Esophagus muscularis mucosa (tissue), 4 donors: ENCODE measurements around the gene CD6. TPM values are rescaled to one million over a fixed set of nuclear protein-coding genes. Genes with fewer than 3 reads are reported as not detected.

Experiments
- DNase-seq: peaks from one replicate; pipeline ENCODE4 v3.0.0-alpha.2; 2017; ENCODE audit errors: extremely low spot score
- H3K27ac ChIP-seq, 4 donors: fragments of 200-600 bp; sonication (generic); replicated peaks in 1 of 4; 1 replicate in 3 of 4; 2 replicates in 1 of 4; pipeline ENCODE4 v1.5.1; 2016 to 2019; ENCODE audit warnings: mild to moderate bottlenecking in 1 of 4
- H3K27me3 ChIP-seq, 4 donors: fragments of 200-600 bp; sonication (generic); one replicate each; pipeline versions ENCODE4 v1.5.1 to v1.6.0; 2016 to 2019
- H3K36me3 ChIP-seq, 4 donors: fragments of 200-600 bp; sonication (generic); one replicate each; pipeline ENCODE4 v1.5.1; 2016 to 2019
- H3K4me1 ChIP-seq, 4 donors: fragments of 200-600 bp; sonication (generic); one replicate each; pipeline ENCODE4 v1.5.1; 2016 to 2019
- H3K4me3 ChIP-seq, 4 donors: fragments of 200-600 bp; sonication (generic); 1 replicate in 2 of 4; 2 replicates in 2 of 4; pipeline ENCODE4 v1.5.1; 2016 to 2019; ENCODE audit warnings: mild to moderate bottlenecking in 4 of 4, moderate library complexity in 1 of 4
- H3K9me3 ChIP-seq, 4 donors: fragments of 200-600 bp; sonication (generic); 1 replicate in 3 of 4; 2 replicates in 1 of 4; pipeline ENCODE4 v1.5.1; 2016 to 2019
- CTCF ChIP-seq, 3 experiments: fragments of 200-600 bp in 2 of 3; fragments of 450-650 bp in 1 of 3; sonication (generic) in 2 of 3; IDR thresholded peaks; one replicate each; pipeline ENCODE4 v1.5.1; 2017 to 2019; ENCODE audit warnings: antibody characterized with exemption in 3 of 3, mild to moderate bottlenecking in 2 of 3, moderate library complexity in 1 of 3
- EP300 ChIP-seq: sonication (generic); formaldehyde crosslinking; IDR thresholded peaks from one replicate; pipeline ENCODE4 v1.6.1; 2017; ENCODE audit warnings: antibody characterized with exemption
- POLR2A ChIP-seq: fragments of 450-650 bp; IDR thresholded peaks from one replicate; pipeline ENCODE4 v1.6.1; 2017; ENCODE audit warnings: antibody characterized with exemption, moderate library complexity, mild to moderate bottlenecking, low read depth
- POLR2AphosphoS5 ChIP-seq, 2 donors: sonication (generic); formaldehyde crosslinking; IDR thresholded peaks; one replicate each; pipeline ENCODE4 v1.6.1; 2017; ENCODE audit warnings: antibody characterized with exemption in 2 of 2
- WGBS: methylation state at CpG from one replicate; pipeline ENCODE4 v1.1.5; 2018; 5-methylcytosine and 5-hydroxymethylcytosine counted together
- intact Hi-C: fragments of 100-400 bp; cut with DNase I; formaldehyde crosslinking; loops from one replicate; pipeline ENCODE4 v1.15.1; 2023
- total RNA-seq, 4 donors: library from RNA; depleted of rRNA; stranded (reverse); fragments of >200 nt; gene quantifications; one replicate each; pipeline versions ENCODE4 v1.1.0 to v1.2.1, GENCODE V29; 2016

Gene CD6
- total RNA-seq, 4 donors from 2014 or later, result 0.32 to 2.2 (median 1.3) TPM; not detected in 1

GRCh38 chr11:60995798-60996197 lies 24.3 kb downstream of the CD6 start:
- no peak for DNase-seq
- H3K9me3 ChIP-seq, result no peaks in the 10 kb centered on the region
- no peak overlapping the region for H3K27ac ChIP-seq
- H3K27me3 ChIP-seq, result peaks cover 0 to 10% (median 0%) of the 10 kb centered on the region in 4 donors
- no peaks in the 10 kb centered on the region for H3K36me3 ChIP-seq
- TF ChIP-seq POLR2A (no peak), POLR2AphosphoS5 (IDR thresholded peaks at IDR 0.05) (no peak), EP300 (no peak), CTCF (IDR thresholded peaks at IDR 0.05) (no peak)
- no peak overlapping the region for H3K4me3 ChIP-seq
- 63% methylated on average over 6 of the region's 7 CpGs for WGBS
- peaks cover 0 to 10% (median 1%) of the 10 kb centered on the region in 4 donors for H3K4me1 ChIP-seq
- intact Hi-C loops, result no loop called here

DNA sequence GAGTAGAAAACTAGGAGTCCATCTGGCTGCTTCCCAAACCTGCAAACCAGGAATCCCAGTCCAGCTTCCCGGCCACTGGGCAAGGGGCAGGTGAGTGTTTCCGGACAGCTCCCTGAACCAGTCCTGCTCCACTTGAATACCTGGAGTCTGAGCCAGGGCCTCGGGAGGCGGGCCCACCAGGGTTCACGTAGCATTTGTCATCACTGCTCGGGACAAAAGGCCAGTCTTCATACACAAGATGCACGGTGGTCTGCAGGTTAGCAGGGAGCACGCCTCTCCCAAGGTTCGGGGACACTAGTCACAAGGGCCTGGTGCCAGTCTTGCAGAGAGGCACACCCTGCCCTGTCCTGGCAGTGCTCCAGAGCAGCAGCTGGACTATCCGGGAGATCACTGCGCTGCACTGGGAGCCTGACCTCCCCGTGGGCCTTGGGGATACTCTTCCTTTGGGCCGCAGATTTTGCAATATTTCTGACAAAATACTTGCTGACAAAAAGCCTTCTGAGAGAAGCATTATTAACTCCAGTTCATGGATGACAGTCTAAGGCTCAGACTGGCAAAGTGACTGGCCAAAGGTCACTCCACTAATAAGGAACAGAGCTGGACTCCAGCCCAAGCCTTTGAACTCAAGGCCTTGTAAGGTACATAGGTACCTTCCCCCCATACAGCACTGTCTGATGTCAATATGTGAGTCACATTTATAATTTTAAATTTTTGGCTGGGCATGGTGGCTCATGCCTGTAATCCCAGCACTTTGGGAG lies 25.1 kb downstream of the CD6 start:
- Histone ChIP-seq H3K4me1 (peaks cover 0 to 10% (median 1%) of the 10 kb centered on the region in 4 donors), H3K27ac (no peak overlapping the region), H3K9me3 (no peaks in the 10 kb centered on the region), H3K27me3 (peaks cover 0 to 8% (median 0%) of the 10 kb centered on the region in 4 donors), H3K36me3 (no peaks in the 10 kb centered on the region), H3K4me3 (no peak overlapping the region)
- 78% methylated on average over 4 of the region's 13 CpGs for WGBS
- intact Hi-C loops, result no loop called here
- TF ChIP-seq EP300 (no peak), POLR2A (no peak), CTCF (IDR thresholded peaks at IDR 0.05) (no peak), POLR2AphosphoS5 (IDR thresholded peaks at IDR 0.05) (no peak)
- DNase-seq, result no peak

DNA sequence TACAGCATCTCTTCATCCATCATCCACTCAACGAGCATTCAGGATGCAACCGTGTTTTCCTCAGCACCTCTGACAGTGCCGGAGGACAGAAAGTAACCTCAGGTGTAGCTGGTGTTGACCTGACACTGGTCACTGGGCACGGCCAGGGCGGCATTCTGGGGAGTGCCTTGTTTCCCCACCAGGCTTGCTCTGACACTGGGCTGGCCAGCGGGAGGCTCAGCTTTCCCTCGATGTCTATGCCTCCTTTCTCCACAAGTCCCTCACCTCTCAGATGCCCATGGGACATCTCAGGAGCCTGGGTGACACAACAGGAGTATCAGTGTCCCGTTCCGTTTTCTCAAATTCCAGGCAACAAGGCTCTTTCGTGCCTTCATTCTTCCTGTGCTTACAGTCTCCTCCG lies 28.9 kb downstream of the CD6 start:
- 83% methylated on average over 11 of the region's 11 CpGs for WGBS
- H3K4me1 ChIP-seq, result peaks cover 3 to 21% (median 5%) of the 10 kb centered on the region in 4 donors
- TF ChIP-seq CTCF (IDR thresholded peaks at IDR 0.05), result no peak
- TF ChIP-seq EP300, result no peak
- no peaks in the 10 kb centered on the region for H3K36me3 ChIP-seq
- no peak overlapping the region for H3K4me3 ChIP-seq
- H3K27me3 ChIP-seq, result peaks cover 0 to 9% (median 0%) of the 10 kb centered on the region in 4 donors
- intact Hi-C loops, result no loop called here
- DNase-seq, result no peak
- no peak overlapping the region for H3K27ac ChIP-seq
- no peaks in the 10 kb centered on the region for H3K9me3 ChIP-seq

- Histone ChIP-seq H3K27ac (no peak overlapping the region), H3K4me1 (peaks cover 0 to 11% (median 5%) of the 10 kb centered on the region in 4 donors), H3K27me3 (peaks cover 0 to 12% (median 0%) of the 10 kb centered on the region in 4 donors), H3K4me3 (no peak overlapping the region), H3K36me3 (no peaks in the 10 kb centered on the region), H3K9me3 (no peaks in the 10 kb centered on the region)
- TF ChIP-seq CTCF (IDR thresholded peaks at IDR 0.05) (no peak), POLR2AphosphoS5 (IDR thresholded peaks at IDR 0.05) (no peak), EP300 (no peak), POLR2A (no peak)
- intact Hi-C loops, result no loop called here
- no peak for DNase-seq
- 95% methylated on average over 3 of the region's 3 CpGs for WGBS
These were observed 30.5 kb downstream of the CD6 start for GRCh38 chr11:61001931-61002330.

DNA sequence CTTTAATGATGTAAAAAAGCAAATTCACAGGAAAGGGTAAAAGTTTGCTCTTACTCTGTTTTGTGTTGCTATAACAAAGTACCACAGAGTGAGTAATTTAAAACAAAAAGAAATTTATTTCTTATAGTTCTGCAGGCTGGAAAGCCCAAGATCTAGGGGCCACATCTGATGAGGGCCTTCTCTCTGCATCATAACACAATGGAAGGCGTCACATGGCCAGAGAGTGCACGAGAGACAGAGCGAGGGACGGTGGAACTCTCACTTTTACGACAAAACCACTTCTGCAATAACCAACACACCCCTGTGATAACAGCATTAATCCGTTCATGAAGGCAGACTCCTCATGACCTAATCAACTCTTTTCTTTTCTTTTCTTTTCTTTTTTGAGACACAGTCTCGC lies 31.1 kb downstream of the CD6 start:
- H3K27me3 ChIP-seq, result peaks cover 0 to 19% (median 4%) of the 10 kb centered on the region in 4 donors
- no peak overlapping the region for H3K27ac ChIP-seq
- no peak overlapping the region for H3K4me3 ChIP-seq
- H3K9me3 ChIP-seq, result no peaks in the 10 kb centered on the region
- H3K36me3 ChIP-seq, result no peaks in the 10 kb centered on the region
- no peak for TF ChIP-seq EP300
- TF ChIP-seq CTCF (IDR thresholded peaks at IDR 0.05), result no peak
- no peak for TF ChIP-seq POLR2AphosphoS5 (IDR thresholded peaks at IDR 0.05)
- no peak for TF ChIP-seq POLR2A
- peaks cover 3 to 16% (median 11%) of the 10 kb centered on the region in 4 donors for H3K4me1 ChIP-seq
- WGBS, result 95% methylated on average over 7 of the region's 7 CpGs
- intact Hi-C loops, result no loop called here
- no peak for DNase-seq
